Gastrocnemius medialis (tissue), 4 donors: ENCODE measurements around the gene CLEC20A.

Experiments used
- CTCF ChIP-seq, 5 experiments: fragments of 450-650 bp in 3 of 5; fragments of 200-600 bp in 2 of 5; sonication (generic) in 2 of 5; IDR thresholded peaks in 4 of 5; conservative IDR thresholded peaks in 1 of 5; 1 replicate in 4 of 5; 2 replicates in 1 of 5; pipeline ENCODE4 v1.5.1; 2016 to 2019; ENCODE audit warnings: antibody characterized with exemption in 5 of 5, mild to moderate bottlenecking in 3 of 5, moderate library complexity in 3 of 5
- POLR2A ChIP-seq, 2 donors: fragments of 450-650 bp; IDR thresholded peaks; one replicate each; pipeline ENCODE4 v1.6.1; 2017; ENCODE audit warnings: antibody characterized with exemption in 2 of 2, mild to moderate bottlenecking in 2 of 2, moderate library complexity in 2 of 2

GRCh38 chr1:178533121-178533946, 36.6 kb upstream of the CLEC20A start:
- TF ChIP-seq CTCF (IDR thresholded peaks at IDR 0.05 in 4 of 5, conservative IDR thresholded peaks at IDR 0.05 in 1 of 5): no peak
- TF ChIP-seq POLR2A (IDR thresholded peaks at IDR 0.05): no peak
